T follicular helper cell (primary cell): ENCODE data around the gene UNC119.
A peak's percentile ranks its signal among the peaks of the same experiment; 100 is the strongest.

Experiments used
- DNase-seq: peaks from one replicate; pipeline ENCODE4 v3.0.0-alpha.2; 2020; ENCODE audit warnings: low read depth

The UNC119 gene

DNA sequence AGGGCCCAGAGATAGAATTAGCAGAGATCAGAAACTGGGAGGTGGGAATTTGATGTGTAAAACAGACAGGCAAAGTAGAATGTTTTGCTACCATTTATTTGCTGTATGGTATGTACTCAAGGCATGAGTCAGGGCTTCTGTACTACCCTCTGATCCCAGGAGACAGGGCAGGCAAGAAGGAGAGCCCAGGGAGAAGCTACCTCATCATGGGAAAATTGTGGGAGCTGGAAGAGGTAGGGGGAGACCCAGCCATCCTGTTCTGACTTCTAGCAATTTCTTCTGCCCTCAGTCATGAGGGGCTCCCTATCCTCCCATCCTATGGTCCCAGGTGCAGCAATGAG, 20.6 kb upstream of the UNC119 start:
- no peak for DNase-seq

GRCh38 chr17:28572259-28573039, 20.0 kb upstream of the UNC119 start:
- no peak for DNase-seq

GRCh38 chr17:28571361-28572122, 19.1 kb upstream of the UNC119 start, which contains the start of gene PIGS:
Gene PIGS (minus strand): TSS chr17:28571524. CDS start chr17:28571496, 28 bp downstream.
- DNase-seq: peak; percentile 86

- DNase-seq: peak; percentile 43
Observed at GRCh38 chr17:28570716-28571360, 18.4 kb upstream of the UNC119 start.

GRCh38 chr17:28569446-28569845, 17.0 kb upstream of the UNC119 start:
- DNase-seq: no peak

DNA sequence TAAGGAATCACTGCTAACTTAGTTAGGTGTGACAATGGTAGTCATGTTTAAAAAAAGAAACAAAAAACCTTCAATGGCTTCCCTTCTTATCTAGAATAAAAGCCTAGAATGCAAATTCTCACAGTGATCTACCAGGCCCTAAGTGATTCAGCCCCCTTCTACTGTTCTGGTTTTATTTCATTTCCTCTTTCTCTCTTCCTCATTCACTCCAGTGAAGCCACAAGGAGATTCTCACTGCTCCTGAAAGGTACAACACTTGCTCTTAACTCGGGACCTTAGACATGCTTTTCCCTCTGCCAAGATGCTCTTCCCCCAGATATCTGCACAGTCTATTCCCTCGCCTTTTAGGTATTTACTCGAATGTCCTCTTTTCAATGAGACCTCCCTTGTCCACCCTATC, 15.2 kb upstream of the UNC119 start:
- DNase-seq: no peak

GRCh38 chr17:28563475-28563874, 11.1 kb upstream of the UNC119 start:
- DNase-seq: no peak

GRCh38 chr17:28555022-28555421, 2.6 kb upstream of the UNC119 start:
- no peak for DNase-seq

DNA sequence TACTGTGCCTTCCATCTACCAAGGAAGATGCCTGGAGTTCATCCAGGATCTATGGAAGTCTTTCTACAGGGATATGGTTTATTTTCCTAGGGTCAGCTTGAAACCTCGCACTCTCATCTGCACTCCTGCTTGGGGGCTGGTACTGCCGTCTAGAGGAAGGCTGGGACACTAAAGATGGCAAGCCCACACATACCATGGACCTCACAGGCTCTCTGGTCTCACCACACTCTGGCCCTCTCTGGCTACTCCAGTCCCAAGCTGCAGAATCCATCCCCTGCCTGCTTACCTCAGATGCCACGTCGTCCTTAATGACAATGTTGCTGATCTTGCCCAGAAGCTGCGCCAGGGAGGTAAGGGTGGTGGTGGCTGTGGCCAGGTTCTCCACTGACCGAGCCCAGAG, 2.1 kb upstream of the UNC119 start:
- no peak for DNase-seq

- no peak for DNase-seq
Observed at GRCh38 chr17:28553000-28553505, 629 bp upstream of the UNC119 start.

GRCh38 chr17:28551421-28552175, 826 bp downstream of the UNC119 start:
- DNase-seq: no peak

DNA sequence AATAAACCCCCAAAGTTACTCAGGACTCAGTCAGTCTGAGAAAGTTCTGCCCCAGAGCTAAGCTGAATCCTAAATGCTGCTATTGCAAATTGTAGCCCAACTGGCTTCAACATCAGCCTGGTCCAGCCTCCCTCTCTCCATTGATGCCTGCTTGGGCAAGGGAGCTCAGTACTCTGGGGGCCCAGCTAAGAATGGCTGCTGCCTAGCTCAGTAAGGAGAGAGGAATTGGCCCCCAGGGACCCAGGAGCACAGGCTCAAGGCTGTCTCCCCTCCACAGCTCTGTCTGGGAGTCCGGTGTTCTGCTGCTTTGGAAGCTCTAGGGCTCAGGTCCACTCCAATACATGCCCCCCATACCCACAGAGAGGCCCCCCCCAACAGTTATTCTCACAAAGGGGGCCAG, 1.6 kb downstream of the UNC119 start:
- no peak for DNase-seq

DNA sequence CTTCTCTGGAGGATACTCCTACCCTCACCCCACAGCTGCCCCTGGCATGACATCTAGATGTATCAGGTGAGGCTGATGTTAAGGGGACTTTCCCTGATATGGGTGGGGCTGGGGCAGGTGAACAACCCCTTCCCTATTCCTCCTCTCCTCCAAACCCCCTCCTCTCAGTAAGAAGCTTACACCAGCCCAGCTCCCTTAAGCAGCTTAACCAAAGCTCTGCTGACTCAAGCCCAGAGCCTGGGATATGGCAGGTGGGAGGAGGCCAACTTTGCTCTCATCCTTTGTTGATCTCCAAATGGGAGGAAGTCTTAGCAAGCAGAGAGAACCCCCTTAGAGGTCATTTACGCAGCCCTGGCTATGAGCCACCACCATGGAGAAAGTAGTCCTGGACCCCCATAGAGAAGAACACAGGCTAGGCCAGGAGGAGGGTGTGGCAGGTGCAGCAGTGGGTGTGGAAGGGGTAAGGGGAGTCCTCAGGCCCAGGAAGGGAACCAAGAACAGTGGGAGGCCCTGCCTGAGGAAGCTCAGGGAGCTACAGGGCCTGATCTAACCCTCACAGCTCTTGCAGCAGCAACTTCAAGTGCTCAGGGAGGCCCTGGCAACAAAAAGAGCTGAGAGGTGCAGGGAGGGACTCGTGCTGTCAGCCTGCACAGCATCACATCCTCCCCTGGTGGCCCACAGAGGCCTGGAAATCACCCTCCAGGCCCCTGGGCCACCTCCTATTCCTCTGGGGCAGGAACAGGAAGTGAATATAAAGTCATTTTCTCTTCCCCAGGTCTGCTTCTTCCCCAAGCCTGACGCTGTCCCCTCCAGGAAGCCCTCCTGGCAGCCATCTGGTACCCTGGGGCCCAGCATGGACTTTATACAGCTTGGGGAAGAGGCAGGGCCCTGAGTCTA, 2.9 kb downstream of the UNC119 start:
- peak; percentile 50 for DNase-seq

- no peak for DNase-seq
Observed at GRCh38 chr17:28548417-28549130, 3.9 kb downstream of the UNC119 start.

GRCh38 chr17:28547623-28548416, 4.6 kb downstream of the UNC119 start:
- DNase-seq: peak; percentile 15

GRCh38 chr17:28547096-28547622, 5.3 kb downstream of the UNC119 start:
- no peak for DNase-seq

DNA sequence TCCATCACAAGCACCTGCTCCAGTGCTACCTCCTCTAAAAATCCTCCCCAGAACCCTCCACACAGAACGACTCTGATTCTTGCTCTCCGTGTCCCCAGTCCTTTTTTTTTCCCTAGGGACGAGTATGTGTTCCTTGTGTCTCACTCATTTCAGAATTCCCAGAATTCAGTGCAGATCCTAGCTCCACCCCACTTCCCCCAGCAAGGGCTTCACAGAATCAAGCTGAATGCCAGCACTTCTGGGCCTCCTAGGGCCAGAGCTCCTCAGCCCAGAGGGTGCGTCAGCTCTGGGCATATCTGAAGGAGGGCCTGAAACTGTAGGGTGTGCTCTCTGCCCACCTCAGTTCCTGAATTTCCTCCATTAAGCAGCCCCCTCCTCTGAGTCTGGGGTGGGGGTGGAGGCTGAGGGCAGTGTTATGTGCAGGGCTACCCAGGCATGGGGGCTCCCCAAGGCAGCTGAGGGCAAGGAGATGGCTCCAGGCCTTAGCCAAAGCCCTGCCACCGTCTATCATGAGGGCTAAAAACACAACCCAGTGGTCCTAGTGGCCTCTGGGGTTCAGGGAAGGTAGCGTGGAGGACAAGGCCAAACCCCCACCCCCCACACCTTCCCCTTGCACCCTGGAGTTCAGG, 6.5 kb downstream of the UNC119 start:
- DNase-seq: no peak

GRCh38 chr17:28545141-28545503, 7.3 kb downstream of the UNC119 start:
- DNase-seq: no peak
